Glutamatergic neuron (in vitro differentiated cells): Measurements from ENCODE around the gene TWSG1. TPM values are rescaled to one million over a fixed set of nuclear protein-coding genes. Genes with fewer than 3 reads are reported as not detected.
A peak's percentile ranks its signal among the peaks of the same experiment; 100 is the strongest.

ENCODE experiments used
- DNase-seq: peaks from one replicate; pipeline ENCODE4 v3.0.0; 2022
- H3K27ac Mint-ChIP-seq: one replicate; pipeline ENCODE4 v1.8.0; 2020; ENCODE audit warnings: mild to moderate bottlenecking, mixed read lengths, inconsistent platforms; ENCODE audit not compliant: unreplicated experiment
- H3K27me3 Mint-ChIP-seq: one replicate; pipeline ENCODE4 v1.8.0; 2020; ENCODE audit warnings: mild to moderate bottlenecking, moderate library complexity, mixed read lengths, inconsistent platforms; ENCODE audit not compliant: unreplicated experiment
- H3K36me3 Mint-ChIP-seq: one replicate; pipeline ENCODE4 v1.8.0; 2020; ENCODE audit warnings: mild to moderate bottlenecking, mixed read lengths, inconsistent platforms; ENCODE audit not compliant: unreplicated experiment
- H3K4me1 Mint-ChIP-seq: one replicate; pipeline ENCODE4 v1.8.0; 2020; ENCODE audit warnings: mild to moderate bottlenecking, low read depth, mixed read lengths, inconsistent platforms; ENCODE audit not compliant: unreplicated experiment
- H3K4me3 Mint-ChIP-seq: one replicate; pipeline ENCODE4 v1.8.0; 2020; ENCODE audit warnings: mild to moderate bottlenecking, mixed read lengths, inconsistent platforms; ENCODE audit not compliant: unreplicated experiment
- H3K9me3 Mint-ChIP-seq: one replicate; pipeline ENCODE4 v1.8.0; 2020; ENCODE audit warnings: mild to moderate bottlenecking, moderate library complexity, mixed read lengths, inconsistent platforms; ENCODE audit not compliant: unreplicated experiment
- total RNA-seq: library from RNA; stranded (reverse); fragmentation: NEBNext Ultra II Directional; extraction: Animal tissue kit (Norgen Biotek cat#: 25700); gene quantifications from one replicate; pipeline ENCODE4 v1.2.1, GENCODE V29; 2021; ENCODE audit not compliant: unreplicated experiment
- TF ChIP-seq, protein P1 (sequence below): fragments of 200-600 bp; sonication (generic); IDR thresholded peaks from one replicate; pipeline ENCODE4 v1.5.0; 2021; ENCODE audit not compliant: partially characterized antibody, unreplicated experiment

The TWSG1 gene
- total RNA-seq, 1 donor from 2014 or later = 13.7 TPM

DNA sequence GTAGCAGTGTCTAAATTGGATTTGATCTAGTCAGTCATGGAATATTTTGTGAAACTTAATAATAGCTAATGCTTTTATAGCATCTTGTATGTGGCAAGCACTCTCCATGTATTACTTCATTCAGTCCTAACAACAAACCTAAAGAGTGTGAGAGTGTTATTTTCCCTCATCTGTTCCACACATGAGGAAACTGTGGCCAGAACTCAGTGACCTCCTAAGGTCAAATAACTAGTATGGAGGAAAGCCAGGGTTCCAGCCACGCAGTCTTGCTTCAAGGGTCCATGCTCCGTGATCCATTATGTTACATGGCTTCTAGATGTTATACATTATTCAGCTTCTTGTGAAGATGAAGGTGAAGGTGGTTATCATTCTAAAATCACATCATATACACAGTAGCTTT lies 45.5 kb downstream of the TWSG1 start:
- H3K4me1 Mint-ChIP-seq = peaks cover 10% of the 10 kb centered on the region
- no peak overlapping the region for H3K4me3 Mint-ChIP-seq
- peak overlapping the region; percentile 65 for H3K27ac Mint-ChIP-seq
- TF ChIP-seq, protein P1, sequence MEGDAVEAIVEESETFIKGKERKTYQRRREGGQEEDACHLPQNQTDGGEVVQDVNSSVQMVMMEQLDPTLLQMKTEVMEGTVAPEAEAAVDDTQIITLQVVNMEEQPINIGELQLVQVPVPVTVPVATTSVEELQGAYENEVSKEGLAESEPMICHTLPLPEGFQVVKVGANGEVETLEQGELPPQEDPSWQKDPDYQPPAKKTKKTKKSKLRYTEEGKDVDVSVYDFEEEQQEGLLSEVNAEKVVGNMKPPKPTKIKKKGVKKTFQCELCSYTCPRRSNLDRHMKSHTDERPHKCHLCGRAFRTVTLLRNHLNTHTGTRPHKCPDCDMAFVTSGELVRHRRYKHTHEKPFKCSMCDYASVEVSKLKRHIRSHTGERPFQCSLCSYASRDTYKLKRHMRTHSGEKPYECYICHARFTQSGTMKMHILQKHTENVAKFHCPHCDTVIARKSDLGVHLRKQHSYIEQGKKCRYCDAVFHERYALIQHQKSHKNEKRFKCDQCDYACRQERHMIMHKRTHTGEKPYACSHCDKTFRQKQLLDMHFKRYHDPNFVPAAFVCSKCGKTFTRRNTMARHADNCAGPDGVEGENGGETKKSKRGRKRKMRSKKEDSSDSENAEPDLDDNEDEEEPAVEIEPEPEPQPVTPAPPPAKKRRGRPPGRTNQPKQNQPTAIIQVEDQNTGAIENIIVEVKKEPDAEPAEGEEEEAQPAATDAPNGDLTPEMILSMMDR = no peak
- peaks cover 3% of the 10 kb centered on the region for H3K27me3 Mint-ChIP-seq
- H3K9me3 Mint-ChIP-seq = peaks cover 4% of the 10 kb centered on the region
- peaks cover 5% of the 10 kb centered on the region for H3K36me3 Mint-ChIP-seq
- DNase-seq = no peak

DNA sequence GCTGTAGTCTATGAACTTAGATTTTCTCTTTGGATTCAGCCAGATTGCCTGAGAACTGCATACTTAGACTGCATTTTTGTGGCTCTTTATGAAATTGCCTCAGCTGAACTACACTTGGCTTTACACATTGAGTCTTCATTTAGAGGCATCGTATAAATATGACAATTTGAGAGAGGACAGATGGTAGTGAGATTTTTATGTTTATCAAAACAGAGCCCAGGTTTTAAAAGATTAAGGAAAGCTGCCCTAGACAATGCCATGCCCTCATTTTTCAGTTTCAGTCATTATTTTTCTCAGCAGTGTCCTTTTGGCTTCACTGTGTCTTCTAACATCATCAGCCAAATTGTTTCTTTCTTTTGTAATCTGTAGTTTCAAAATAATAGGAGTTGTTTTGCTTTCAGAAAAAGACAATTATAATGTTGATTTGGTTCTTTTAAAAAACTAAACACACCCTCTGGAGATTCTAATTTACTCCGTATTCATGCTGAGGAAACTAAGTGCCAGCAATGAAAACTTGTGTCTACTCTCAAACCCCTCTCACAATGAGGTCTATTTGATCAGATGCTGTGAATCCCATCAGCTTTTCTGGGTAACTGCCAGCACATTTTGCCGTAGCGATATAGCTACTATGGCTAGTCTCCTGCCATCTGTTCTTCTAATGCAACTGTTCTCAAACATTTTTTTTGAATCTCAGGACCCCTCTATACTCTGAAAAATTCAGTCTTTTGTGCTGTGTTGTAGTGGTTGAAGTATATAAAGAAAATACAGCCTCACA lies 46.2 kb downstream of the TWSG1 start:
- DNase-seq = no peak
- H3K4me3 Mint-ChIP-seq = peak overlapping the region; percentile 18
- H3K9me3 Mint-ChIP-seq = peaks cover 4% of the 10 kb centered on the region
- H3K27ac Mint-ChIP-seq = peak overlapping the region; percentile 65
- no peaks in the 10 kb centered on the region for H3K36me3 Mint-ChIP-seq
- H3K27me3 Mint-ChIP-seq = peaks cover 3% of the 10 kb centered on the region
- peaks cover 10% of the 10 kb centered on the region for H3K4me1 Mint-ChIP-seq
- TF ChIP-seq, protein P1 = no peak

DNA sequence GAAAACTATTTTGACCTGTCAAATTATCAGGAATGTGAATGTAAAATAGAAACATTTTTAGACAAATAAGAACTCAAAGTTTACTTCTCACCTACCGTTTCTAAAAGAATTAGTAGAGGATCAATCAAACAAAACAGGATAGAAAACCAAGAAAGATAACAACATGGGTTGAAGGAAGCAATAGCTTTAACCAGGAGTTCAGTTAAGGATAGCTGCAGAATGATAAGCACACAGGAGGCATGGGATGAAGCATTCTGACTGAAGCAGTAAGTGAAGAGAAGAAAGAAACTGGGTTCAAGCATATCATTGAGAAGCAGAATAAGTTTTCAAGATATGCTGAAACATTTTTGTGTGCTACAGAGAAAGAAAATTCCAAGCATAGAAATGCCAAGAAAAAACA lies 52.3 kb downstream of the TWSG1 start:
- peaks cover 10% of the 10 kb centered on the region for H3K36me3 Mint-ChIP-seq
- no peak for DNase-seq
- no peak overlapping the region for H3K4me3 Mint-ChIP-seq
- TF ChIP-seq, protein P1 = no peak
- no peaks in the 10 kb centered on the region for H3K4me1 Mint-ChIP-seq
- H3K9me3 Mint-ChIP-seq = peaks cover 5% of the 10 kb centered on the region
- H3K27me3 Mint-ChIP-seq = no peaks in the 10 kb centered on the region
- H3K27ac Mint-ChIP-seq = no peak overlapping the region

DNA sequence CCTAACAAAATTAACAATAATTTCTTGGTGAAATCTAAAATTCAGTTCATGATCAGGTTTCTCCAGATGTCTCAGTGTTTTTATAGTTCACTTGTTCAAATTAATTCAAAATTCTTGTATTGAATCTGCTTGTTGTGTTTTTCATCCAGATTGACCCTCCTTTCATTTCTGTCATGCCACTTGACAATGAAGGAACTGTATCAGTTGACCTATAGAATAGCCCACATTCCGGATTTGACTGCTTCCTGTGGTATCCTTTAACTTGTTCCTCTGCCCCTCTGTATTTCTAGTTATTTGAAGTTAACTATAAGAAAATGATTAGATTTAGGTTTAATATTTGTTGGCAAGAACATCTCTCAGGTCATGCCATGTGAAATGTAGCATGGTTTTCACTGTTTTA lies 53.3 kb downstream of the TWSG1 start:
- Mint-ChIP-seq H3K36me3 (peaks cover 19% of the 10 kb centered on the region), H3K4me3 (no peak overlapping the region), H3K27me3 (no peaks in the 10 kb centered on the region), H3K4me1 (no peaks in the 10 kb centered on the region), H3K27ac (no peak overlapping the region), H3K9me3 (peaks cover 5% of the 10 kb centered on the region)
- no peak for DNase-seq
- TF ChIP-seq, protein P1 = no peak

DNA sequence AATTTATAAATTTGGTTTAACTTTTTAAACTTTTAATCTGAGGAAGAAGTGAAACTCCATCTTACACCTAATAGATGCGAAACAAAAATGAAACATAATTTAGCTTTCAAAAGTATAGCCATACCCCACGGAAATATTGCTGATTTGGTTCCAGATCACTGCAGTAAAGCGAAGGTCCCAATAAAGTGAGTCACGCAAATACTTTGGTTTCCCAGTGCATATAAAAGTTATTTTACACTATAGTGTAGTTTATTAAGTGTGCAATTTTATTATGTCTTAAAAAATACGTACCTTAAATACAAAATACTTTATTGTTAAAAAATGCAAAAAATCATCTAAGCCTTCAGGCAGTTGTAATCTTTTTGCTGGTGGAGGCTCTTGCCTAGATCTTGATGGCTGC lies 55.1 kb downstream of the TWSG1 start:
- Mint-ChIP-seq H3K9me3 (peaks cover 3% of the 10 kb centered on the region), H3K4me1 (no peaks in the 10 kb centered on the region), H3K27ac (no peak overlapping the region)

More for the DNA sequence above, 55.1 kb downstream of the TWSG1 start:
- no peak for DNase-seq
- peaks cover 25% of the 10 kb centered on the region for H3K36me3 Mint-ChIP-seq
- H3K4me3 Mint-ChIP-seq = no peak overlapping the region
- H3K27me3 Mint-ChIP-seq = no peaks in the 10 kb centered on the region
- TF ChIP-seq, protein P1 = no peak
